GM10266 (cell line): ENCODE measurements around the gene TMEM165.
A peak's percentile ranks its signal among the peaks of the same experiment; 100 is the strongest.
"Not testable (repeated sequence)": the region's sequence is repeated elsewhere in the genome, so short reads cannot be mapped to it uniquely, and the experiment has no call there.

ENCODE experiments used
- DNase-seq: peaks from one replicate; pipeline ENCODE4 v3.0.0; 2012; ENCODE audit errors: extremely low spot score
- TF ChIP-seq, protein P1 (sequence below): IDR thresholded peaks from 2 replicates; pipeline ENCODE4 v1.5.1; 2012; ENCODE audit warnings: mild to moderate bottlenecking, low read depth; ENCODE audit not compliant: control insufficient read depth, insufficient read depth; ENCODE audit errors: missing control alignments

TMEM165 gene

DNA sequence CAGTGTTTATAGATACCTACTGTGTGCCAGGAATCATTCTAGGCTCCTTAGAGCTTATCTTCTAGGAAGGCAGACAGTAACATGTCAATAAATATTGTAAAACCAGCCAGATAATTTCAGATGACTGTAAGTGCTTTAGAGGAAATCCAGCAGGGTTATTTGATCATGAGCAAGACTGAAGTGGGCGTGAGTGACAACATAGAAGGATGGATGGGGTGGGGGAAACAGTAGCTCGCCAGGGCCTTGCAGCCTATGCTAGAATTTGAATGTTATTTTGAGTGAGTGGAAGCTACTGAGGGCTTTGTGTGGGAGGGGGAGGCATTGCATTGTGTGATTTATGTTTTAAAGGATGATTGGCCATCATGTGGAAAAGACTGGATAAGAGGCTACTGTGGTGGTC lies 43.0 kb upstream of the TMEM165 start:
- DNase-seq = no peak
- TF ChIP-seq, protein P1, sequence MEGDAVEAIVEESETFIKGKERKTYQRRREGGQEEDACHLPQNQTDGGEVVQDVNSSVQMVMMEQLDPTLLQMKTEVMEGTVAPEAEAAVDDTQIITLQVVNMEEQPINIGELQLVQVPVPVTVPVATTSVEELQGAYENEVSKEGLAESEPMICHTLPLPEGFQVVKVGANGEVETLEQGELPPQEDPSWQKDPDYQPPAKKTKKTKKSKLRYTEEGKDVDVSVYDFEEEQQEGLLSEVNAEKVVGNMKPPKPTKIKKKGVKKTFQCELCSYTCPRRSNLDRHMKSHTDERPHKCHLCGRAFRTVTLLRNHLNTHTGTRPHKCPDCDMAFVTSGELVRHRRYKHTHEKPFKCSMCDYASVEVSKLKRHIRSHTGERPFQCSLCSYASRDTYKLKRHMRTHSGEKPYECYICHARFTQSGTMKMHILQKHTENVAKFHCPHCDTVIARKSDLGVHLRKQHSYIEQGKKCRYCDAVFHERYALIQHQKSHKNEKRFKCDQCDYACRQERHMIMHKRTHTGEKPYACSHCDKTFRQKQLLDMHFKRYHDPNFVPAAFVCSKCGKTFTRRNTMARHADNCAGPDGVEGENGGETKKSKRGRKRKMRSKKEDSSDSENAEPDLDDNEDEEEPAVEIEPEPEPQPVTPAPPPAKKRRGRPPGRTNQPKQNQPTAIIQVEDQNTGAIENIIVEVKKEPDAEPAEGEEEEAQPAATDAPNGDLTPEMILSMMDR = no peak

DNA sequence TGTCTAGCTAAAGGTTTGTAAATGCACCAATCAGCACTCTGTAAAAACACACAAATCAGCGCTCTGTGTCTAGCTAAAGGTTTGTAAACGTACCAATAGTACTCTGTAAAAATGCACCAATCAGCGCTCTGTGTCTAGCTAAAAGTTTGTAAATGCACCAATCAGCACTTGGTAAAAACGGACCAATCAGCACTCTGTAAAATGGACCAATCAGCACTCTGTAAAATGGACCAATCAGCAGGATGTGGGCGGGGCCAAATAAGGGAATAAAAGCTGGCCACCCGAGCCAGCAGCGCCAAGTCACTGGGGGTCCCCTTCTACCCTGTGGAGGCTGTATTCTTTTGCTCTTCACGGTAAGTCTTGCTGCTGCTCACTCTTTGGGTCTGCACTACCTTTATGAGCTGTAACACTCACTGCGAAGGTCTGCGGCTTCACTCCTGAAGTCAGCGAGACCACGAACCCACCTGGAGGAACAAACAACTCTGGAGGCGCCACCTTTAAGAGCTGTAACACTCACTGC lies 42.5 kb upstream of the TMEM165 start:
- not testable (repeated sequence) for DNase-seq

GRCh38 chr4:55354648-55355047 lies 41.1 kb upstream of the TMEM165 start:
- TF ChIP-seq, protein P1 = no peak
- no peak for DNase-seq

GRCh38 chr4:55355555-55355954 lies 40.2 kb upstream of the TMEM165 start:
- DNase-seq = no peak
- TF ChIP-seq, protein P1 = no peak

DNA sequence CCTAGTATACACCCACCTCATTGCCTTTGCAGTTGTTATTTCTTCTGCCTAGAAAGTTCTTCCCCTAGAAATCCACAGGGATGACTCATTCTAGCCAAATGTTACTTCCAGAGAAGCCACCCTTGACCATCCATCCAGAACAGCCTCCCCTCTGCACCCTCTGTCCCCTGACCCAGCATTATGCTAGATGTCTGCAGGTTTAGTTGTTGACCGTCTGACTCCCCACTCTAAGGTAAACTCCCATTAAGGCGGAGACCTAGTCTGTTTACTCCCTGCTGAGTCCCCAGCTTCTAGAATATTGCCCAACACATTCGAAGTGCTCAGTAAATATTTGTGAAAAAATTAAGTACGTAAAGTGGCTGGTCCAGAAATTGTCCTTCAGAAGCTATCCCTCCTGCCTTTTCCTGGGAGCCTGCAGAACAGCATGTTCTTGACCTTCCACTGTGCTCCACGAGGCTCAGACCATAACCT lies 38.7 kb upstream of the TMEM165 start:
- no peak for DNase-seq
- TF ChIP-seq, protein P1 = no peak

DNA sequence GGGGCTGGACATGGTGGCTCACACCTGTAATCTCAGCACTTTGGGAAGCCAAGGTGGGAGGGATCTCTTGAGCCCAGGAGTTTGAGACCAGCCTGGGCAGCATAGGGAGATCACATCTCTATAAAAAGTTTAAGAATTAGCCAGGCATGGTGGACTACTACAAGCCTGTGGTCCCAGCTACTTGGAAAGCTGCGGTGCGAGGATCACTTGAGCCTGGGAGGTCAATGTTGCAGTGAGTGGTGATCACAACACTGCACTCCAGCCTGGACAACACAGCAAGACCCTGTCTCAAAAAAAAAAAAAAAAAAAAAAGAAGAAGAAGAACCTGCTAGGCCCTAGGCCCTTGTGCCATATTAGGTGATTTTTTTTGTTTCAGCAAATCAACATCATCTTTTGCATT lies 37.5 kb upstream of the TMEM165 start:
- TF ChIP-seq, protein P1 = no peak
- DNase-seq = no peak

- TF ChIP-seq, protein P1 = no peak
- peak; percentile 40 for DNase-seq
Measured at GRCh38 chr4:55358668-55359067, 37.1 kb upstream of the TMEM165 start.

GRCh38 chr4:55359397-55359916 lies 36.3 kb upstream of the TMEM165 start:
- TF ChIP-seq, protein P1 = no peak
- no peak for DNase-seq

DNA sequence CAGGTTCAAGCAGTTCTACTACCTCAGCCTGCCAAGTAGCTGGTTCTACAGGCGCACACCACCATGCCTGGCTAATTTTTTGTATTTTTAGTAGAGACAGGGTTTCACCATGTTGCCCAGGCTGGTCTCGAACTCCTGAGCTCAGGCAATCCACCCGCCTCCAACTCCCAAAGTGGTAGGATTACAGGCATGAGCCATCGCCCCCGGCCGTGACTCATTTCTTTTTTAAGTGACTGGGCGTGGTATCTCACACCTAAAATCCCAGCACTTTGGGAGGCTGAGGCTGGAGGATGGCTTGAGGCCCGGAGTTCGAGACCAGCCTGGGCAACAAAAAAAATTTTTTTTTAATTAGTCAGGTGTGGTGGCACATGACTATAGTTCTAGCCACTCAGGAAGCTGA lies 32.8 kb upstream of the TMEM165 start:
- not testable (repeated sequence) for DNase-seq
